ENCODE results near the gene PRDM4. TPM values are rescaled to one million over a fixed set of nuclear protein-coding genes. Genes with fewer than 3 reads are reported as not detected.

Gene PRDM4
- total RNA-seq, result 22.4 TPM

GRCh38 chr12:107760809-107761501 is at the start of gene PRDM4:
PRDM4 (minus strand) TSS chr12:107761137; CDS start chr12:107760515, 622 bp downstream.

GRCh38 chr12:107774349-107775029 is 13.6 kb upstream of the PRDM4 start, which contains the start of gene ASCL4:
ASCL4 (plus strand) TSS chr12:107774704; CDS start chr12:107775219, 515 bp downstream.

GRCh38 chr12:107685360-107686248 is 75.3 kb downstream of the PRDM4 start, which contains the start of gene PWP1:
PWP1 (plus strand) TSS chr12:107685799; CDS start chr12:107685900, 101 bp downstream.

Other genes with a start within 250 kb of the PRDM4 start
- 66.0 TPM for gene PWP1, start 75.3 kb downstream of the PRDM4 start, total RNA-seq
- gene ASCL4, start 13.6 kb upstream of the PRDM4 start, total RNA-seq, result not detected

All from diencephalon (tissue), 1 donor.